Left lung (tissue), 10 donors: ENCODE data around the gene MRPS33. TPM values are rescaled to one million over a fixed set of nuclear protein-coding genes. Genes with fewer than 3 reads are reported as not detected.

Experiments
- ATAC-seq: fragments of 200-7000 bp; cut with Tn5 transposase; one replicate; pipeline ENCODE4 v1.9.1; 2020; ENCODE audit warnings: moderate library complexity
- DNase-seq, 4 donors: peaks; one replicate each; pipeline ENCODE4 v3.0.0-alpha.2; 2013 to 2020
- H3K27ac ChIP-seq, 2 donors: fragments of 200-600 bp; sonication (generic) in 1 of 2; one replicate each; pipeline versions ENCODE4 v1.5.0 to v1.8.0; 2020 to 2021
- H3K27me3 ChIP-seq, 2 donors: fragments of 200-600 bp; sonication (generic) in 1 of 2; one replicate each; pipeline versions ENCODE4 v1.5.0 to v1.8.0; 2020 to 2021
- H3K36me3 ChIP-seq, 2 donors: fragments of 200-600 bp; sonication (generic) in 1 of 2; one replicate each; pipeline versions ENCODE4 v1.5.0 to v1.8.0; 2020 to 2021
- H3K4me1 ChIP-seq, 2 donors: fragments of 200-600 bp; one replicate each; pipeline ENCODE4 v1.8.0; 2021
- H3K4me3 ChIP-seq, 2 donors: fragments of 200-600 bp; sonication (generic) in 1 of 2; one replicate each; pipeline versions ENCODE4 v1.5.0 to v1.8.0; 2020 to 2021; ENCODE audit warnings: mild to moderate bottlenecking in 1 of 2
- H3K9me3 ChIP-seq, 2 donors: fragments of 200-600 bp; sonication (generic) in 1 of 2; one replicate each; pipeline versions ENCODE4 v1.5.0 to v1.8.0; 2020 to 2021
- intact Hi-C, 2 donors: fragments of 100-400 bp; cut with DNase I; formaldehyde crosslinking; loops; one replicate each; pipeline versions ENCODE4 v1.11.2 to v1.14.2; 2022
- polyA plus RNA-seq, 6 donors: library from polyadenylated mRNA; unstranded; fragments of 120-200 nt; gene quantifications; one replicate each; pipeline ENCODE4 v1.2.1, GENCODE V29; 2013; ENCODE audit not compliant: insufficient read length in 6 of 6
- total RNA-seq, 2 donors: library from RNA; stranded (reverse); fragmentation: NEBNext Ultra II Directional; extraction: Animal tissue kit (Norgen Biotek cat#: 25700); gene quantifications; one replicate each; pipeline ENCODE4 v1.2.1, GENCODE V29; 2021
- TF ChIP-seq, protein P1 (sequence below), 2 donors: fragments of 200-600 bp; sonication (generic) in 1 of 2; IDR thresholded peaks; one replicate each; pipeline versions ENCODE4 v1.5.0 to v1.8.0; 2021; ENCODE audit warnings: antibody characterized with exemption in 2 of 2
- donor health status: DM: no; HTN: yes; CAD: no.
- donor health status: DM: no; HTN: no; CAD: no.

Gene MRPS33
- total and polyA plus RNA-seq, 8 donors: 37.7 to 89.8 (median 80.1) TPM

DNA sequence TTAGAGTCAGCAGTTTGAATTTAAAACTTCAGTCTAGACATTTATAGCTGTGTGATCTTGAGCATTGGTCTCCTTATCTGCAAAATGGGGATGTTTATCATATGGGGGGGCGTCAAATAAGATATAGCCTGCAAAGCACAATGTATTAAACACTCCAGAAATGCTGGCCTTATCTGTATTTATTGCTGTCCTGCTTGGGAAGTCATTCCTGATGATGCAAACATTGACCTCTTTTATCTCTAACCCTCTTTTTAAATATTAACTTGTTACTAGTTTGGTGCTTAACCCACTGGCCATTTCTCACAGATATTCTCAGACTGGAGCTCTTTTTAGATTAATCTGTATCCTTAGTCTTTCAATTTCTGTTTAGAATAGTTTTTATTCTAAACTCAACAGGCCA lies 13.2 kb downstream of the MRPS33 start:
- Histone ChIP-seq H3K4me1 (no peaks in the 10 kb centered on the region), H3K27ac (no peak overlapping the region), H3K9me3 (no peaks in the 10 kb centered on the region), H3K4me3 (no peak overlapping the region), H3K36me3 (peaks cover 0 to 13% of the 10 kb centered on the region in 2 donors), H3K27me3 (no peaks in the 10 kb centered on the region)
- intact Hi-C loops: no loop called here
- ATAC-seq (no peak), DNase-seq (no peak)
- TF ChIP-seq, protein P1, sequence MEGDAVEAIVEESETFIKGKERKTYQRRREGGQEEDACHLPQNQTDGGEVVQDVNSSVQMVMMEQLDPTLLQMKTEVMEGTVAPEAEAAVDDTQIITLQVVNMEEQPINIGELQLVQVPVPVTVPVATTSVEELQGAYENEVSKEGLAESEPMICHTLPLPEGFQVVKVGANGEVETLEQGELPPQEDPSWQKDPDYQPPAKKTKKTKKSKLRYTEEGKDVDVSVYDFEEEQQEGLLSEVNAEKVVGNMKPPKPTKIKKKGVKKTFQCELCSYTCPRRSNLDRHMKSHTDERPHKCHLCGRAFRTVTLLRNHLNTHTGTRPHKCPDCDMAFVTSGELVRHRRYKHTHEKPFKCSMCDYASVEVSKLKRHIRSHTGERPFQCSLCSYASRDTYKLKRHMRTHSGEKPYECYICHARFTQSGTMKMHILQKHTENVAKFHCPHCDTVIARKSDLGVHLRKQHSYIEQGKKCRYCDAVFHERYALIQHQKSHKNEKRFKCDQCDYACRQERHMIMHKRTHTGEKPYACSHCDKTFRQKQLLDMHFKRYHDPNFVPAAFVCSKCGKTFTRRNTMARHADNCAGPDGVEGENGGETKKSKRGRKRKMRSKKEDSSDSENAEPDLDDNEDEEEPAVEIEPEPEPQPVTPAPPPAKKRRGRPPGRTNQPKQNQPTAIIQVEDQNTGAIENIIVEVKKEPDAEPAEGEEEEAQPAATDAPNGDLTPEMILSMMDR (IDR thresholded peaks at IDR 0.05): no peak

DNA sequence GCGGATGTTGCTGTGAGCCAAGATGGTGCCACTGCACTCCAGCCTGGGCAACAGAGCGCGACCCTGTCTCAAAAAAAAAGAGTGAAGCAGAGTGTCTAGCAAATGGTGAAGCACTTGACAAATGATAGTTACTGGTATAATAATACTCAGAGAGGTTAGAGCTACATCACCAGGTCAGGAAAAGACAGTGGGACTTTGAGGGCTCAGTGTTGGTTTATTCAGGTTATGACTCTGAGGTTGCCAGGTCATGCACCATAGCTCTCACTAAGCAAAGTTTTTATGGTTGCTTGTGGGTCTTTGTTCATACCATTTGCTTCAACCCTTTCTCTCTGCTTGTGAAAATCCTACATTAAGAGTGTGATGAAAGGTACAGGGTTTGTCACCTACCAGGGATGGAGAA lies 13.6 kb downstream of the MRPS33 start:
- Histone ChIP-seq H3K4me1 (no peaks in the 10 kb centered on the region), H3K4me3 (no peak overlapping the region), H3K36me3 (peaks cover 0 to 9% of the 10 kb centered on the region in 2 donors), H3K27ac (no peak overlapping the region), H3K27me3 (no peaks in the 10 kb centered on the region), H3K9me3 (no peaks in the 10 kb centered on the region)
- ATAC-seq (no peak), DNase-seq (no peak)
- TF ChIP-seq, protein P1 (IDR thresholded peaks at IDR 0.05): no peak
- intact Hi-C loops: no loop called here

DNA sequence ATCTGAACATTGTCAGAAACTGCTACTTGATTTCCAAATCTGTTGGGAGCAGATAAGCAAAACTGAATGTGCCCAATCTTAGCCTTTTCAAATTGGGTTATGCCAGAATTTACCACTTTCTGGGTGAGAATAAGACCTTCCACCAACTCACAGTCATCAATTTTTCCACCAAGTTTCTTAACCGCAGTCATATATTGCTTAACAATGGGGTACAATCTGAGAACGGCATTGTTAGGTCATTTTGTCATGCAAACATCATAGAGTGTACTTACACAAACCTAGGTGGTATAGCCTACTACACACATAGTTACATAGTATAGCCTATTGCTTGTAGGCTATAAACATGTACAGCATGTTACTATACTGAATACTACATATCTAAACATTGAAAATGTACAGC lies 16.0 kb downstream of the MRPS33 start:
- no peaks in the 10 kb centered on the region for H3K36me3 ChIP-seq
- no peak overlapping the region for H3K27ac ChIP-seq
- no peak overlapping the region for H3K4me3 ChIP-seq
- no peak for ATAC-seq
- H3K9me3 ChIP-seq: no peaks in the 10 kb centered on the region
- TF ChIP-seq, protein P1 (IDR thresholded peaks at IDR 0.05): no peak
- intact Hi-C loops: no loop called here
- H3K27me3 ChIP-seq: no peaks in the 10 kb centered on the region
- no peak for DNase-seq
- H3K4me1 ChIP-seq: no peaks in the 10 kb centered on the region

DNA sequence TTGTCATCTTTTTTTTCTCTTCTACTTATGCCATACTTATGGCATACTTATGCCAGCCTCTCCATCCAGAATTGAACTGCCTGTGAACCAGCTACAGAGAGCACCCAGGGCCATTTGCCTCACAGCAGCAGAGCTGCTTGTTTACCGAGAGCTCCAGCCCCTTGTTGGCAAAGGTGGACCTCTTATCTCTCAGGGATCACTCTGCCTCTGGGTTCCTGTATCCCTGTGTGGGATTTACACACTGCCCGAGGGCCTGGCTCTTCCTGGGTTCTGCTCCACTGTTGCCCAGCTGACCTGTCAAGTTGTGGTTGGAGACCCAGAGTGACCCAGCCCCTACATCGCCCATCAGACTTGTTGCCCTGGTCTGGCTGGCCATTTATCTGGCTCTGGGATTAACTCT lies 22.3 kb downstream of the MRPS33 start:
- H3K4me3 ChIP-seq: no peak overlapping the region
- no peaks in the 10 kb centered on the region for H3K4me1 ChIP-seq
- no peak for ATAC-seq
- intact Hi-C loops: no loop called here
- no peaks in the 10 kb centered on the region for H3K27me3 ChIP-seq
- no peaks in the 10 kb centered on the region for H3K9me3 ChIP-seq
- TF ChIP-seq, protein P1 (IDR thresholded peaks at IDR 0.05): no peak
- DNase-seq: no peak
- H3K36me3 ChIP-seq: no peaks in the 10 kb centered on the region
- no peak overlapping the region for H3K27ac ChIP-seq

DNA sequence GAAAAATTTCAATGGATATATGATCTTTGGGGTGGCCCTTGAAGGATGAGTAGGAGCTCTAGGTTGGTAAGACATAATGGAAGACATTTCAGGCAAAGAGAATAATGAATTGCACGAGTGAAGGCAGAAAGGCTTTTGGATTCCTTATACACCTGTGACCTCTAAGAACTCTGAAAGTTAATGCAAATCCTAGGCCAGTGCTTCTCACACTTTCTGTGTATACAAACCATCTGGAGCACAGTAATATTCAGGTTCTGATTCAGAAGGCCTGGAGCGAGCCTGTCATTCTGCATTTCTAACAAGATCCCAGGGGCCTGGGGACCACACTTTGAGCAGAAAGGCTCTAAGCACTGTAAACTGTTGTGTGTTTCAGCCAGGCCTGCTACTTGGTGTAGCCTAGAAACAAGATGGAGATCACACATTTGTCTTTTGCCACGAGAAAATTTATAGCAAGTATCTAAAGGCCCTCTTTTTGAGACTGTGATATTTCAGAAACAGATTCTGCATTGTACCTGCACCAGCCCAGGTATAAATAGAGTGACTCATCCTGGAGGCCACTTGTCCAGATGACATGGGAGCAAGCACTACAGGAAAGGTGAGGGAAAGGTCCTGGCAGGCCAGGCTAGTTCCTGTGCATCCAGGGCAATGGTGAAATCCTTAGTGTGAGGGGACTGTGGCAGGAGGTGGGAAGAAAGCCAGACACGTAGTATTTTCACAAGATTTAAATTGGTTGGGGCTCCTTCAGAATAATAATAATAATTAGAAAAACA lies 24.4 kb downstream of the MRPS33 start:
- intact Hi-C loops: no loop called here
- Histone ChIP-seq H3K27me3 (no peaks in the 10 kb centered on the region), H3K27ac (no peak overlapping the region), H3K36me3 (no peaks in the 10 kb centered on the region), H3K4me3 (no peak overlapping the region), H3K4me1 (no peaks in the 10 kb centered on the region), H3K9me3 (no peaks in the 10 kb centered on the region)
- ATAC-seq (peak; percentile 89), DNase-seq (no peak)
- TF ChIP-seq, protein P1 (IDR thresholded peaks at IDR 0.05): no peak
